Skin of body (tissue), 2 donors: Measurements from ENCODE around the gene MYO1A. TPM values are rescaled to one million over a fixed set of nuclear protein-coding genes. Genes with fewer than 3 reads are reported as not detected.
A peak's percentile ranks its signal among the peaks of the same experiment; 100 is the strongest.

ENCODE experiments used
- DNase-seq: peaks from one replicate; lab custom pipeline; 2025; lab: John Stamatoyannopoulos, UW
- total RNA-seq: library from RNA; depleted of rRNA; stranded (reverse); fragments of >200 nt; gene quantifications from one replicate; pipeline ENCODE4 v1.2.3, GENCODE V29; 2014

MYO1A gene
- 0.69 TPM for total RNA-seq

GRCh38 chr12:57049890-57050289 lies at the start of gene MYO1A:
MYO1A (minus strand) TSS chr12:57050129; CDS start chr12:57048323, 1,806 bp downstream.
- no peak for DNase-seq

GRCh38 chr12:57099047-57099714 lies 49.3 kb upstream of the MYO1A start:
- no peak for DNase-seq

GRCh38 chr12:57098546-57098945 lies 48.6 kb upstream of the MYO1A start:
- no peak for DNase-seq

GRCh38 chr12:57097554-57097835 lies 47.6 kb upstream of the MYO1A start:
- no peak for DNase-seq

- DNase-seq = no peak
Observed at GRCh38 chr12:57096748-57097553, 47.0 kb upstream of the MYO1A start.

- DNase-seq = peak; percentile 18
Observed at GRCh38 chr12:57096099-57096572, 46.2 kb upstream of the MYO1A start.

GRCh38 chr12:57095440-57095839 lies 45.5 kb upstream of the MYO1A start:
- no peak for DNase-seq

GRCh38 chr12:57094208-57095160 lies 44.6 kb upstream of the MYO1A start:
- DNase-seq = no peak

GRCh38 chr12:57093415-57094207 lies 43.7 kb upstream of the MYO1A start:
- DNase-seq = peak; percentile 41

- no peak for DNase-seq
Observed at GRCh38 chr12:57092876-57093414, 43.0 kb upstream of the MYO1A start.

GRCh38 chr12:57092529-57092862 lies 42.6 kb upstream of the MYO1A start:
- no peak for DNase-seq

GRCh38 chr12:57091638-57092528 lies 42.0 kb upstream of the MYO1A start:
- no peak for DNase-seq

GRCh38 chr12:57090924-57091637 lies 41.2 kb upstream of the MYO1A start:
- DNase-seq = no peak

- DNase-seq = no peak
Observed at GRCh38 chr12:57090490-57090889, 40.6 kb upstream of the MYO1A start.

- peak; percentile 51 for DNase-seq
Observed at GRCh38 chr12:57089271-57090245, 39.6 kb upstream of the MYO1A start.

- DNase-seq = peak; percentile 97
Observed at GRCh38 chr12:57088354-57089270, 38.7 kb upstream of the MYO1A start, which contains the start of gene NAB2. NAB2 (plus strand) TSS chr12:57089114; CDS start chr12:57089272, 158 bp downstream.
